ENCODE measurements around the gene VEGFD. TPM values are rescaled to one million over a fixed set of nuclear protein-coding genes. Genes with fewer than 3 reads are reported as not detected.

Gene VEGFD
- polyA plus RNA-seq, 3 donors, result not detected

- Histone ChIP-seq H3K9me3 (replicated peaks in 1 of 2; ENCODE audit: control insufficient read depth in 1 of 2, insufficient read depth in 1 of 2, low read length in 2 of 2) (no peaks in the 10 kb centered on the region), H3K79me2 (ENCODE audit: insufficient read depth, low read length) (no peaks in the 10 kb centered on the region), H3K36me3 (replicated peaks in 1 of 2; ENCODE audit: control insufficient read depth in 1 of 2, insufficient read depth in 2 of 2, low read length in 2 of 2) (no peaks in the 10 kb centered on the region), H3K4me1 (ENCODE audit: control insufficient read depth in 1 of 2, insufficient read depth in 2 of 2, low read length in 2 of 2) (peaks cover 6 to 8% of the 10 kb centered on the region in 2 donors), H3K4me2 (replicated peaks; ENCODE audit: extremely low read depth, low read length, poor library complexity, severe bottlenecking) (no peak overlapping the region), H3K27me3 (ENCODE audit: control insufficient read depth in 2 of 2, insufficient read depth in 2 of 2, low read length in 2 of 2) (peaks cover 0 to 11% of the 10 kb centered on the region in 2 donors), H3K27ac (ENCODE audit: low read depth in 1 of 2, low read length in 2 of 2) (no peak overlapping the region), H4K20me1 (ENCODE audit: insufficient read depth, low read length) (no peaks in the 10 kb centered on the region), H3K9ac (ENCODE audit: insufficient read depth, low read length, poor library complexity, severe bottlenecking) (no peak overlapping the region), H2AFZ (ENCODE audit: insufficient read depth, low read depth, low read length, poor library complexity, severe bottlenecking) (no peak overlapping the region), H3K4me3 (replicated peaks in 1 of 3; ENCODE audit: low read depth in 2 of 3, low read length in 3 of 3) (no peak overlapping the region)
- no peaks in the 10 kb centered on the region for H3K36me3 Mint-ChIP-seq
- TF ChIP-seq CTCF (IDR thresholded peaks at IDR 0.05), result no peak
- H3K9me3 Mint-ChIP-seq, result no peaks in the 10 kb centered on the region
- peaks cover 0 to 20% (median 6%) of the 10 kb centered on the region in 3 donors for H3K27me3 Mint-ChIP-seq (ENCODE audit: low read depth in 3 of 3)
- peak overlapping the region in 3 of 7 donors; percentile 22 to 62 (median 42) for H3K27ac Mint-ChIP-seq
- no peak overlapping the region for H3K4me3 Mint-ChIP-seq
- DNase-seq, result no peak
- WGBS (ENCODE audit: insufficient coverage), result 38% methylated on average over 4 of the region's 8 CpGs
- peaks cover 13% of the 10 kb centered on the region for H3K4me1 Mint-ChIP-seq
- intact Hi-C loops (cut with micrococcal nuclease), result no loop called here
Measured at GRCh38 chrX:15350329-15350996, 33.8 kb downstream of the VEGFD start.

GRCh38 chrX:15349046-15349445 is 35.2 kb downstream of the VEGFD start:
- Histone ChIP-seq H3K4me2 (replicated peaks; ENCODE audit: extremely low read depth, low read length, poor library complexity, severe bottlenecking) (no peak overlapping the region), H3K79me2 (ENCODE audit: insufficient read depth, low read length) (no peaks in the 10 kb centered on the region), H3K9me3 (replicated peaks in 1 of 2; ENCODE audit: control insufficient read depth in 1 of 2, insufficient read depth in 1 of 2, low read length in 2 of 2) (no peaks in the 10 kb centered on the region), H4K20me1 (ENCODE audit: insufficient read depth, low read length) (no peaks in the 10 kb centered on the region), H3K27me3 (ENCODE audit: control insufficient read depth in 2 of 2, insufficient read depth in 2 of 2, low read length in 2 of 2) (peaks cover 0 to 14% of the 10 kb centered on the region in 2 donors), H2AFZ (ENCODE audit: insufficient read depth, low read depth, low read length, poor library complexity, severe bottlenecking) (no peak overlapping the region), H3K27ac (ENCODE audit: low read depth in 1 of 2, low read length in 2 of 2) (no peak overlapping the region), H3K9ac (ENCODE audit: insufficient read depth, low read length, poor library complexity, severe bottlenecking) (no peak overlapping the region), H3K4me3 (replicated peaks in 1 of 3; ENCODE audit: low read depth in 2 of 3, low read length in 3 of 3) (no peak overlapping the region), H3K36me3 (replicated peaks in 1 of 2; ENCODE audit: control insufficient read depth in 1 of 2, insufficient read depth in 2 of 2, low read length in 2 of 2) (no peaks in the 10 kb centered on the region), H3K4me1 (ENCODE audit: control insufficient read depth in 1 of 2, insufficient read depth in 2 of 2, low read length in 2 of 2) (peaks cover 6 to 8% of the 10 kb centered on the region in 2 donors)
- intact Hi-C loops (cut with micrococcal nuclease), result loop anchor here in 1 of 2 donors (5.0 to 10.0 kb wide), 2 partner anchors 116 to 218 kb away; no protein-coding TSS in a partner anchor
- no peaks in the 10 kb centered on the region for H3K36me3 Mint-ChIP-seq
- peak; percentile 52 for TF ChIP-seq CTCF (IDR thresholded peaks at IDR 0.05)
- no peak overlapping the region for H3K27ac Mint-ChIP-seq
- WGBS (ENCODE audit: insufficient coverage), result no CpG with 5 or more reads among the region's 2 CpGs
- H3K9me3 Mint-ChIP-seq, result no peaks in the 10 kb centered on the region
- H3K27me3 Mint-ChIP-seq (ENCODE audit: low read depth in 3 of 3), result peaks cover 0 to 22% (median 8%) of the 10 kb centered on the region in 3 donors
- H3K4me3 Mint-ChIP-seq, result no peak overlapping the region
- peak; percentile 43 to 67 (median 55) for DNase-seq
- peaks cover 13% of the 10 kb centered on the region for H3K4me1 Mint-ChIP-seq
